RCC 7860 (cell line): ENCODE results near the gene GPLD1.

Experiments used
- DNase-seq: peaks from one replicate; pipeline ENCODE4 v3.0.0-alpha.2; 2015; ENCODE audit warnings: low spot score
- FAIRE-seq: peaks from 2 replicates; lab custom pipeline; 2012; peaks lifted over from hg19 to GRCh38; lab: Jason Lieb, UNC

The GPLD1 gene

GRCh38 chr6:24501914-24502313 is 12.5 kb upstream of the GPLD1 start:
- DNase-seq (no peak), FAIRE-seq (no peak)

- FAIRE-seq (no peak), DNase-seq (no peak)
These were observed 12.0 kb upstream of the GPLD1 start for GRCh38 chr6:24501374-24501773.

GRCh38 chr6:24500683-24501082 is 11.3 kb upstream of the GPLD1 start:
- DNase-seq: no peak
- FAIRE-seq: no peak

- FAIRE-seq: no peak
- no peak for DNase-seq
These were observed 8.0 kb upstream of the GPLD1 start for GRCh38 chr6:24497254-24497970.

GRCh38 chr6:24494821-24495795 is 5.7 kb upstream of the GPLD1 start, which contains the start of gene ALDH5A1:
Gene ALDH5A1 (plus strand): TSS chr6:24494969. CDS start chr6:24494997, 28 bp downstream.
- FAIRE-seq (no peak), DNase-seq (no peak)

- FAIRE-seq: no peak
- no peak for DNase-seq
These were observed 4.8 kb upstream of the GPLD1 start for GRCh38 chr6:24493945-24494820.

GRCh38 chr6:24492475-24492874 is 3.1 kb upstream of the GPLD1 start:
- no peak for FAIRE-seq

GRCh38 chr6:24490948-24491347 is 1.6 kb upstream of the GPLD1 start:
- no peak for FAIRE-seq

More at GRCh38 chr6:24492475-24492874, 3.1 kb upstream of the GPLD1 start:
- DNase-seq: no peak

GRCh38 chr6:24489881-24490280 is 503 bp upstream of the GPLD1 start:
- FAIRE-seq (no peak), DNase-seq (no peak)

More at GRCh38 chr6:24490948-24491347, 1.6 kb upstream of the GPLD1 start:
- no peak for DNase-seq

- FAIRE-seq: no peak
- DNase-seq: no peak
These were observed 3.3 kb downstream of the GPLD1 start for GRCh38 chr6:24486065-24486464.

- FAIRE-seq: no peak
- DNase-seq: no peak
These were observed 4.6 kb downstream of the GPLD1 start for GRCh38 chr6:24484657-24485323.

- FAIRE-seq: no peak
- no peak for DNase-seq
These were observed 7.9 kb downstream of the GPLD1 start for GRCh38 chr6:24481449-24481848.

- DNase-seq (no peak), FAIRE-seq (no peak)
These were observed 8.7 kb downstream of the GPLD1 start for GRCh38 chr6:24480705-24481104.

- DNase-seq (no peak), FAIRE-seq (no peak)
These were observed 10.5 kb downstream of the GPLD1 start for GRCh38 chr6:24478903-24479302.

- no peak for DNase-seq
- no peak for FAIRE-seq
These were observed 12.3 kb downstream of the GPLD1 start for GRCh38 chr6:24477070-24477469.

- FAIRE-seq: no peak
- no peak for DNase-seq
These were observed 12.7 kb downstream of the GPLD1 start for GRCh38 chr6:24476631-24477030.

GRCh38 chr6:24472181-24472580 is 17.2 kb downstream of the GPLD1 start:
- FAIRE-seq: no peak
- DNase-seq: no peak

- no peak for DNase-seq
- no peak for FAIRE-seq
These were observed 19.6 kb downstream of the GPLD1 start for GRCh38 chr6:24469811-24470210.

- no peak for DNase-seq
These were observed 24.9 kb downstream of the GPLD1 start for GRCh38 chr6:24464253-24465038.

More at GRCh38 chr6:24464253-24465038, 24.9 kb downstream of the GPLD1 start:
- FAIRE-seq: no peak
